Daoy (cell line): ENCODE results near the gene KRTAP21-1. TPM values are rescaled to one million over a fixed set of nuclear protein-coding genes. Genes with fewer than 3 reads are reported as not detected.
"Not testable (repeated sequence)": the region's sequence is repeated elsewhere in the genome, so short reads cannot be mapped to it uniquely, and the experiment has no call there.

Experiments used
- DNase-seq: peaks from one replicate; pipeline ENCODE4 v3.0.0-alpha.2; 2015; ENCODE audit warnings: low read depth
- total RNA-seq: library from RNA; depleted of rRNA; stranded (reverse); fragments of >200 nt; shearing (Covaris generic); gene quantifications from 2 replicates; pipeline ENCODE4 v1.2.3, GENCODE V29; 2014; rRNA removed

KRTAP21-1 gene
- not detected in 2 replicates for total RNA-seq

DNA sequence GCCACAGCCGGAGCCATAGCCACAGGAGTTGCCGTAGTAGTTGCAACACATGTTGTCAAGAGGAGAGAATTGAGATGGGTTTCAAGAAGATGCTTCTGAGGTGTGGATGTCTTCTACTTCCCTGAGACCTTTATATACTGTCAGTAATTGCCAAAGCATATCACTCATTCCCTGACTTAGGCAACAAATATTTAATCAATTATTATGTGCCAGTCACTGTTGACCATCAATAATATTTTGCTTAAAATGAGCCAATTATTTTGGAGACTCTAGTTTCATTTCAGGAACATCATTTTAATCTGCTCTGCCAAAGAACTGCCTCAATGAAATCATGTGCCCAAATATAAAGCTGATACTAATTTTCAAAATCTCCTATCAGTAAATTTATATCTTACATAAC lies at the start of gene KRTAP21-1:
KRTAP21-1 (minus strand) TSS at position 101 of the 400 bp plus-strand sequence; CDS start at position 51, 50 bp downstream.
- DNase-seq = not testable (repeated sequence)

DNA sequence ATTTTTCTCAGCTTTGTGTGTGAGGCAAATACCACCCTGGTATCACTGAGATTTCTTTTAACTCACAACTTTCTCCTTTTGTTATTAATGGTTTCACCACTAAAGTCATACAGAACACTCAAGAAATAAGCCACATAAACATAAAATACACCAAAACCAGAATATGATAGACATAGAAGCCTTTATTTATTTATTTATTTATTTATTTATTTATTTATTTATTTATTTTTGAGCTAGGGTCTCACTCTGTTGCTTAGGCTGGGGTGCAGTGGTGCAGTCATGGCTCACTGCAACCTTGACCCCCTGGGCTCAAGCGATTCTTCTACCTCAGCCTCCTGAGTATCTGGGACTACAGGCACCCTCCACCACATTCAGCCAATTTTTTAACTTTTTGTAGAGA lies 45.4 kb upstream of the KRTAP21-1 start:
- no peak for DNase-seq

GRCh38 chr21:30793581-30794314 lies 38.5 kb upstream of the KRTAP21-1 start:
- no peak for DNase-seq

DNA sequence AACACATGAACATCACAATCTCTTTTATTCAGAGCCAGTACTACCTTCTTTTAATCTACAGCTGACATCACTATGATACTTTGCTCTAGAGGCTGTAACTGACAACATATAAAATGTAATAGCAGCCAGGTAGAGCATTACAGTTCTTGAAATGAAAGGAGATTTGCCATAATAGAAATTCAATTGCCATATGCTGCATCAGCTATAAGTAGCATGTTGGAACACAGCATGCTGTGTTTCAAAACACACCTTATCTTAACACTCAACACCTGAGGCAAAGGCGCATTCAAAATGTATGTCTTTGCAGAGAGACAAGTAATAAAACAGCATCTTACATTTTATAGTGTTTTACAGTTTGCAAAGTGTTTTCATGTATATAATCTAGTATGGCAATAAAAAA lies 24.0 kb upstream of the KRTAP21-1 start:
- DNase-seq = no peak

GRCh38 chr21:30769724-30770431 lies 14.7 kb upstream of the KRTAP21-1 start:
- DNase-seq = peak; percentile 12

DNA sequence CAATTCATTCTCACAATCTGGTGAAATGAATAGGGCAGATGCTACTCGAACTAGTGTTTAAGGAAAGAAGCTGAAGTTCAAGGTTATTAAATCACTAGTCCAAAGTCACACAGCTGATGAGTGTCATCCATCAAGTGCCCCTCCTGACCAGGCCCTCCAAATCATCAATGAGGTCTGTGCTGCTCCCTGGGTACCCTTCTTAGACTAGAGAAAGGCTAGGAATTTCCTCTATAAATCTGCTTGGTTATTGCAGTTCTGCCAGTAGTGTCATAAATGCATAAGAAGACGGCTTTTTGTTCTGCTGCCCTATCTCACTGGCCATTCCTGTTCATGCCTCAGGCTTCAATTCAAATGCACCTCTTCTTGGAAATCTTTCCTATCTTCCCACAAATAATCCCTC lies 5.5 kb upstream of the KRTAP21-1 start:
- no peak for DNase-seq

DNA sequence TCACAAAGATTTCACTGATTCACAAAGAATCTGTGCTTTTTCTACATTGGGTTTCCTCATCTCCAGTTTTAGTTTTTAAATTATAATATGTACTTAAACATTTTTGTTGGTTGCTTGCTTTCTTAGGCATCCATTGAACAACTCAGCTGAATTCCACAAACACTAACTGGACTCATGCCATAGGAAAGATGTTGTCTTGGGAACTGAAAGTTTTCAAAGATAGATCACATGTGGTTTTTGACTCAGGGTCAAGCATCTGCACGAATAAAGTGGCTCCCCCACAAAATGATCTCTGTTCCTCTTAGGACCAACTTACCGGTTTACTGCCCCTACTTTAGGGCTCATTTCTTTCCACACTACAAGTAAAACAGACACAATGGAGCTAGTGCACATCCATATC lies 3.1 kb upstream of the KRTAP21-1 start:
- no peak for DNase-seq

DNA sequence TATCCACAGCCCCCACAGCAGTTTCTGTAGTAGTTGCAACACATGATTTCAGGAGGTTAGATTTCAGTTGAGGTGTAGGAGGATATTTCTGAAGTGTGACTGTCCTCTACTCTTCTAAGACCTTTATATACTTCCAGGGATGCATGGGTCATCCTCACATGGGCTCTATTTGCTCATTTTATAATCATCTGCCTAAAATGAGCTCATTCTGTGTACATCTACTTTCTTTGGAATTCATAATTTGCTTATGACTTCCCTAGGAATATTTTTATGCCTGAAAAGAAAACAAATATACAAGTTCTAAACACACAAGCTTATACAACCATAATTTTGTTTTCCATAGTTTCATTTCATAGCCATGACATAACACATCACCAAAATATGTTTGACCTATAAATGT lies 8.1 kb downstream of the KRTAP21-1 start, which contains the start of gene KRTAP21-2:
KRTAP21-2 (minus strand) TSS at position 101 of the 400 bp plus-strand sequence; CDS start at position 44, 57 bp downstream.
- DNase-seq = no peak

DNA sequence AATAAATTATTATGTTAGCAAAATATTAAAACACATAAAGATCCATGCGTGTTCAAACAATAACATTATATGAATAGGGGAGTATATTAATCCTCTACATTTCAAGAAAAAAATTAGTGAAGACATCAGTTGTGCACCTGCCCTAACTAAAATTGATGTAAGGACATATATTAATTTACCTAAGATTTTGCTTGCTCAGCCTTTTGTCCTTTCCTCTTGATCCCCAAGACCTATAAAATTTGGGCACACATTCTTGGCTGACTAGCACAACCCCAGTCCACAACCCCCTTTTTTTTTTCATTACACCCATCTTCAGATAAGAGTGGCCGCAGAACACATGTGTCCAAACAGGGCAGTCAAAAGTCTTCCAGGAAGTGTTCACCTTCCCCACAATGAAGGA lies 14.8 kb downstream of the KRTAP21-1 start:
- no peak for DNase-seq

DNA sequence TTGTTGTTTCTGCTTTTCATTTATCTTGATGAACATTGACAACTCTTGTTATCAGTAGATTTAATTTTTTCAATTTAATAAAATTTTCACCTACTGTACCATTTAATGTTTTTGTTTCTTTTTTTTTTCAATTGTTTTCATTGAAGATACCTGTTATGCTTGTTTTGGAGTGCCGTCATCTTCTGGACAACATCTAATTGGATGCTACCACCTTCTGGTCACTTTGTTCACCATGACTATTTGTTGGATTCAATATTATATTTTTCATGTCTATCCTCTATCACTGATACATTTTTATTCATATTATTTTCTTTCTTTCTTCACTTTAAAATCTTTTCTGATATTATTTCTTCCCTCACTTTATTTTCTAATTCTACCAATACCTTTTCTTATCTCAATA lies 22.2 kb downstream of the KRTAP21-1 start:
- peak; percentile 8 for DNase-seq

DNA sequence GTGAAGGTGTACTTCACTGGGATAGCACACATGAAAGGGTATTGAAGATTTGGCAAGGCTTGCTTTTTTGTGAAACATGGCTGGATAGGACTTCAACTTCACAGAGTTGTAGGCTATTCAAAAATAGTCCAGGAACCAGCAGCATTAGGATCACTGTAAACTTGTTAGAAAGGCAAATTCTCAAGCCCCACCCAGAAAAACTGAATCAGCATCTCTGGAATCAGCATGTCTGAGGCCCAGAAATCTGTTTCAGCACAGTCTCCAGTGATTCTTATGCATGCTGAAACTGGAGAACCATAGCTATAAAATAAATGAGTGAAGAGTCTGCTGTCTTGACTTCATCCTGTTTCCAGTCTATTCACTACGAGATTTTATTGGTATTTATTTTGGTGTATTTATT lies 28.5 kb downstream of the KRTAP21-1 start:
- no peak for DNase-seq

GRCh38 chr21:30719401-30719800 lies 35.8 kb downstream of the KRTAP21-1 start:
- peak; percentile 54 for DNase-seq

DNA sequence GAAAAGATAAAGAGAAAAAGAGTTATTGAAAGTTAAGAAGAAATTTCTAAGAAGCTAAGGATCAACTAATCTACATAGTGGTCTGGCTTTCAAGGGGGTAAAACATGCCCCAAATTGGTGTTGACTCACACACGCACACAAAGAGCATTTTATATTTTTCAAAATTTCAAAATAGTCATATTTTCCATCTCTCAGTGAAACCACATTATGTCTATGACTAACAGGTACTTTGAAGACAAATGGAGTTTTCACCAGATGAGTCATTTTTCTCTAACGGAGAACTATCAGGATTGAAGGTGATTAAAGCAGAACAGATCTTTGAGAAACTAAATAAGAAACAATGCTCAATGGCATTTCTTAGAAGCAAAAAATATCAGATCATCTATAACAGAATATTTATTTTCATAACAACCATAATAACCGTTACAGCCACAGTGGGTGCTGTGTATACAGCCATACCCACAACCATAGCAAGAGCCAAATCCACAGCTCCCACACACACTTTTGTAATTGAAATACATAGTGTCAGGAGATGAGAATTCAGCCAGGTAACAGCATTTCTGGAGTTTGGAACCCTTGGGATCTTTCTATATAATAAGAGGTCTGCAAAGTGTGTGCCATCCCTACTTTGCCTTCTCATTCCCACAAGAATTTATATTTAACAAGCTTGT lies 36.9 kb downstream of the KRTAP21-1 start, which contains the start of gene KRTAP21-3:
KRTAP21-3 (minus strand) TSS at position 539 of the 671 bp plus-strand sequence; CDS start at position 521, 18 bp downstream.
- peak; percentile 69 for DNase-seq

GRCh38 chr21:30717105-30717504 lies 38.1 kb downstream of the KRTAP21-1 start:
- DNase-seq = peak; percentile 17

- no peak for DNase-seq
These were observed 40.3 kb downstream of the KRTAP21-1 start for GRCh38 chr21:30714946-30715345.

- DNase-seq = peak; percentile 22
These were observed 40.8 kb downstream of the KRTAP21-1 start for GRCh38 chr21:30714456-30714855.

DNA sequence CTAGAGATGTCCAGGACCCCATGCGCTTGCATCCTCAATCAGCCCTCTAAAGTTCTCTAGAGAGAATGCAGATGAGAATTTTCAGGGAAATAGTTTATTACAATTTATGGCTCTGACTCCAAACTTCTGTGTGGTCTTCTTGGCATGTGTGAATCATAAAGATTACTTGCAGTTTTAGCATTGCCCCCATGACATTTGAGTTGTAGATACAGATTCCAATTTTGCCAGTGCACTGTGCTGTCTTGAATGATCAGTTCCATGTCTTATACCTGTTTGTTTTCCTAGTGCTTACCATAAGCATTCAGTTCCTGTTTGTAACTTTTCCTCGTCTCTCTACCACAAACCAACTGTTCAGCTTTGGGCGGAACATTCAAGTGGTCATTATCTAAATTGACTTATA lies 41.5 kb downstream of the KRTAP21-1 start:
- DNase-seq = peak; percentile 59

GRCh38 chr21:30710499-30710898 lies 44.7 kb downstream of the KRTAP21-1 start:
- DNase-seq = peak; percentile 10

- DNase-seq = no peak
These were observed 47.8 kb downstream of the KRTAP21-1 start for GRCh38 chr21:30707409-30707808.
